Smooth muscle cell of the brain vasculature (primary cell): ENCODE measurements around the gene QDPR.

Experiments used
- DNase-seq: peaks from one replicate; pipeline ENCODE4 v3.0.0-alpha.2; 2012; ENCODE audit warnings: low read depth, low spot score

The QDPR gene

DNA sequence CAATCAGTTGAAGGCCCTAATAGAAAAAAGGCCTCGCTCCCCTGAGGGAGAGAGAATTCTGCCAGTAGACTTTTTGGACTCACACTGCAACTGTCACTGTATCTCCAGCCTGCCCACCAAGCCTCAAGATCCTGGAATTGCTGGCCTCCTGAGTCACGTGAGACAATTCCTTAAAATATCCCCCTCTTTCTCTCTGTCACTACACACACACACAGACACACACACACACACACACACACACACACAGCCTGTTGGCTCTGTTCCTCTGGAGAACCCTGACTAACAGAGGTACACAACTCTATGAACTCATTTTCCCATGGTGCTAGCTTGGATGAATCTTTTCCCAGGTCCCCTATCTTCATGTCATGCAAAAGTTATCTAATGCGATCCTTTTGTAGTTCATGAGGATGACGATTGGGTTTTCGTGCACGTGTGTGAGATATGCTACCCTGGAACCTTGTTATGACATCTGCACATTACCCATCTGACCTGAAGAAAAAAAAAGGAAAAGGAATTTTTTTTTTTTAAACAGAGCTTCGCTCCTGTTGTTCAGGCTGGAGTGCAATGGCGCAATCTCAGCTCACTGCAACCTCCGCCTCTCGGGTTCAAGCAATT lies 16.8 kb upstream of the QDPR start:
- DNase-seq: no peak

DNA sequence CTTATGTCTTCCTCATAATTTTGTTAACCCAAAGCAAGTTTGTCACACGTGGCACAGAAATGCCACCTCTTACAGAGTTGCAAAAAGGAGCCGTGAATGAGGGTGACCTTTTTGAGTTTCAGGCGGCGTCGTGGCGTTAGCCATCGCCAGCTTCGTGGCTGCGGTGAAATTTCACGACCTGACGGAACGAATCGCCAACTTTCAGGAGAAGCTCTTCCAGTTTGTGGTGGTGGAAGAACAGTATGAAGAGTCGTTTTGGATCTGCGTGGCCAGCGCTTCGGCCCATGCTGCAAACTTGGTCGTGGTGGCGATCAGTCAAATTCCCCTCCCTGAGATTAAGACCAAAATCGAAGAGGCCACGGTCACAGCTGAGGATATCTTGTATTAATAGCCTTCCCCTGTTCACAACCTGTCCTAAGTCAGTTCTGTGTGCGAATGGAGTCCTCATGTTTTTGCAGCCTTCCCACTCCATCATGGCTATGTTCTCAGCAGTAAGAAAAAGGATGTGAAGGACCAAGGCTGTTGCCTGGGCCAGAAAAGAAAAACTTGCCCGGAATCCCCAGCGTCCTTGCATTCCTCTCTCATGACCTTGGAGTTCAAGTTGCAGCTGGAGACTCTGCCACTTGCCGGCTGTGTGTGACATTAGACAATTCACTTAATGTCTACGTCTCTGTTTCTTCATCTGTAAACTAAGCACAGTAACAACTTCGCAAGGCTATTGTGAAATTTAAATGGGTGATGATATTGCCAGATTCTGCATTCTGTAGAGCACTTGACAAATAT lies 15.0 kb upstream of the QDPR start:
- no peak for DNase-seq

DNA sequence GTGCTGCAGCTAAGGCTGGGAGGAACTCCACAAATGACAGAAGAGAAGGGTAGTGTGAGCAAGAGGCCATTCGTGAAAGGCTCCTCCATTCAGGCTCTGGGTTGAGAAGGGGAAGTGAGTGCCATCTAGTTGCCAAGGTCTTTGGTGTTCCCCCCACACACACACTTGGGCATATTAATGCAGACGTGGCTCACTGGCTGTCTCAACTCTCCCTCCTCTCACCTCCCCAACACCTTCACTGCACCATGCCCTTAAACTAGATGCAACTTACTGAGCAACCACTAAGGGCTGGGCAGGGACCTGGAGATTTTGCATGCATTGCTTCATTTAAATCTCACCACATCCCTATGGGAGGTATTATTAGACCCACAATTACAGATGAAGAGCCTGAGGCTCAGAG lies 11.8 kb upstream of the QDPR start:
- no peak for DNase-seq

DNA sequence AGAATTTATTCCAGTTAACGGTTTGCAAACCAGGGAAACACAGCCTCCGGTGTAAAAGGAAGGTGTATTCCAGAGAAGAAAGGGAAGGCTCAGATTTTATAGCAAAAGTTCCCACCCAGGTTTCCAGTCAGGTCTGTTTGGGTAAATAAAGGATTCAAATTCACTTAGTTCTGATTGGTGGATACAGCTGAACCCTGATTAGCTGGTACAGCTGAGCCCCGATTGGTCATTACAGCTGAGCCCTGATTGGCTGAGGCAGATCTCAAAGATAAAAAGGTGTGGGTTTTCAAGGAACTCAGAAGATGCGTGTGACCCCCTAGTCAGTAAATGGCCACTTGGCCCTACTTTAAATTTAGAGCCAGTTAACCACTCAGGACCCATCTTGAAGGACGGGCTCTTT lies 9.7 kb upstream of the QDPR start:
- no peak for DNase-seq

DNA sequence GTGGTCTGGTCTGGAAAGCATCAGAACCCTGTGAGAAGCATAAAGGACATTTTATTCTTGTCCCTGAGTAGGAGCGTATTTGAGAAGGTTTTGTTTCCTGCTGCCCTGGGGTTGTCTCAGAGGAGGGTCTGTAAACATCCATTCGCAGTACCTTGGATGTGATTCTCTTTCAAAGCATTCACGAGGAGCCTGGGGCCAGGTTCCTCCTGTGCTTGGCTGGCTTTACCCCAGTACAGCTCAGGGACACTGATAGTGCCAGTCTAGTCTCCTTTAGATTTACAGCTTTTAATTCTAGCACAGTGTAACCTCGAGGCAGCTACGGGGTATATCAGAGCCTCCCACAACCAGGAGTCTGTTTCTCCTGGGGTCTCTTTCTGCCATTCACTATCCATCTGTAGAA lies 5.8 kb upstream of the QDPR start:
- no peak for DNase-seq

DNA sequence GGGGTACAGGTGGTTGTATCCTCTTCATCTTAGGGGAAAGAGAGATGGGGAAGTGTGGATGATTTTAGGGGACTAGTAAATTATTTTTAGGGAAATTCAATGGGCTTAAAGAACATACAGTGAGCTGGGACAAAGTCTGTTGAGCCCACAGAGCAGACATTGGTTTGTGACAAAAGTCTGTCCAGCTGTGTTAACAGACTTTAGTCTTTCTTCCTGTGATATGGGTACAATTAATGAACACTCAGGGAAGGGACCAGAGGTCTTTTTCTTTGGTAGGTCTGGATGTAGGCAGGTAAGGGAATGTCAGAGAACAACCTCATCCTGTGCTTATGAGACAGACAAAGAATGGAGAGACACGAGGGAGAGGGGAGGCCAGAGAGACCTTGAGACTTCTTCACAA lies 5.1 kb upstream of the QDPR start:
- no peak for DNase-seq

DNA sequence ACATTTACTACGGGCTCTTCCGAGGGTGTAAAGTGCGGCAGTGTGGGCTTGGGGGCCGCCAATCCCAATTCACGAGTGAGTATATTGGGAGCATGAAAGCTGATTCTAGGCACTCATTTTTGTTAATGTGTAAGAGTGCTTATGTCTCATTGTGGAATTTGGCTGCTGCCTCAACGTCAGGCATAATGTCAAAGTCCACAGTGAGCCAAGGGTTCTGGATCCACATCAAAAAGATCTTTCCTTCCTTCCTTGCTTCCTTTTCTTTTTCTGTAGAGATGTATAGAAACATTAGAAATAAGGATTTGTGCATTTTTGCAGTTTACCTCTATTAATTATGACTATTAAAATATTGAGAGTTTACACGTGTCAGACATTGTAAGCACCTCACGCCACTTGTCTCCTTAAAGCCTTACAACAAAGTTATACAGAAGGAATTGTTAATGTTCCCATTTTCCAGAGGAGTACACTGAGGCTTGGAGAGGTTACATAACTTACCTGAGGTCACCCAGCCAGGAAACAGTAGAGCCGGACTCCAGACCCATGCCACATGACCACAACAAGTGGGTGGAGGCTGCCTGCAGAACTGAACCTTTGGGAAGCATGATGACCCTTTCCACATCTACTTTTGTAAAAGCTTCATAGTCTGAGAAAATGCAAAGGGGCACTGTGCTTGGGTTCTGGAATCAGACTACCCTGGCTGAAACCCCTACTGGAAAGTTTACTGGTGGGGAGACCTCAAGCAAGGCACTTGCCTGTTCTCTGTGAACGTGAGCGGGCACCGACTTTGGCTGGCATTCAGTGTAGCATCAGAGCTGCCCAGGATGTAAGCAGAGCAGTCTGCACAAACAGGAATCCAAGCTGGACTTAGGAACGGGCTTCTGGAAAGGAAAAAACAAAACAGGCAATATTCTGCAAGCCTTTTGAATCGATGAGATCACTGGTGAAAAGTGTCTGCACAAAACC lies 3.8 kb upstream of the QDPR start:
- DNase-seq: no peak

DNA sequence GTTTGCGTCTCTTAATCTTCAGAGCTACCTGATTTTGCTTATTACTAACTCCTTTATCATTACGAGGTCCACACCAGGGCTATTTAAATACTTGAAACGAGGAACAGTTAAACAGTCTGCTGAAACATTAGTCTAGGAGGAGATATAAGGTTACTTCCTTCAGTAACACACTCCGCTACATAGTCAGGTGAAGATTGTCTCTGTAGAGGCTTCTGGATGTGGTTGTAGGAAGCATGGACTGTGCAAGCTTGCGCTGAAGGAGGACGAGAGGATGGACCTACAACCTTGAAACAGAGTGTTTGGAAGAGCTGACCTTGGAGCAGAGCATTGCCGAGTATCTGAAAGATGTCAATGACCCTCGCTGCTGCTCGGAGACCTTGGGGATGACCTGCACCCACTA lies 3.0 kb upstream of the QDPR start, which contains the start of gene CLRN2:
TSS of gene CLRN2 (plus strand) at position 301 of the 400 bp plus-strand sequence. CDS start 102 bp downstream, outside the sequence.
- no peak for DNase-seq

DNA sequence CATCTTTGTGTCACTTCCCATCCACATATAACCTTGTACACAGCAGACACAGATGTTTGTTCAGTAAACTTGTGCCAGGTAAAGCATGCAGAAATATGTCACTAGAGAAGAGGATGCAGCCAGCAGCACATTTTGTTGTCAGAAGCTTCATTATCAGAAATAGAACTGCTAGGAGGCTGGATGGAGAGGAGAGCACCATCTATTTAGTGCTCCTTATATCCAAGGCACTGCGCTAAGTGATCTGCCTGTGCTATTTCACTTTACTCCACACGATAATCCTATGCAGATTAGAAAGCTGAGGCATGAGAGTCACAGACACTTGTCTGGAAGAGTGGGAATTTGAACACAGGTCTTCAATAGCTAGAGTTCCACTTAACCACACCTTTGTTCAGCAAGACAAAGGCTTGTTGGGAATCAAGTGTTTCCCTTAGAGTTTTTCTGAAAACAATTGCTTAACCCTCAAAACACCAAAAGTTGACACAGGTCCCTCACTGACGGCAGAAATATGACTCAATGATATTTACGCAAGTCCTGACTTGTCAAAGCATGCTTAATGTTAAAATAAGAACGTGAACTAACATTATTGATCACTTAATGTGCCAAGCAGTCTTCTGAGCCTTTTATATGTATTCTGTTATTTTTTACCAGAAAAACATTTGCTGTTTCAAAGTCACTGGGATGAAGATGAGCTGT lies 1.2 kb upstream of the QDPR start:
- DNase-seq: no peak

DNA sequence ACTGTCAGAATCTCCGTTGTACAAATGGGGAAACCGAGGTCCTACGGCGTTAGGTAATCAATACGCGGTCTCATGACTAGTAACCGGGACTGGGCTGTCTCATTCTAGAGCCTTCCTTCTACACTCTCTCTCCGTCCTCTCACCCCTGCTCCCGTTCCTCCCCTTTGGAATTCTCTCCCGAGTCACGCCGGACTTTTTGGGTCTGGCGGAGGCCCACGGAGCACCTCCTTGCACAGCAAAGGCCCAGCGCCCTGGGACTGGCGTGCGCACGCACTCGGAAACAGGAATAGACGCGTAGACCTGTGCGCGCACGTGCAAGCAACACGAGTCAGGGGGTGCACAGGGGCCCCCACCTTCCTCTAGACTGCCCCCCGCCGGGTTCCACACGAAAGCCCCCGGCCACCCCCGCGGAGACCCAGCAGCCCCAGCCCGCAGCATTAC lies 361 bp downstream of the QDPR start:
- DNase-seq: no peak

DNA sequence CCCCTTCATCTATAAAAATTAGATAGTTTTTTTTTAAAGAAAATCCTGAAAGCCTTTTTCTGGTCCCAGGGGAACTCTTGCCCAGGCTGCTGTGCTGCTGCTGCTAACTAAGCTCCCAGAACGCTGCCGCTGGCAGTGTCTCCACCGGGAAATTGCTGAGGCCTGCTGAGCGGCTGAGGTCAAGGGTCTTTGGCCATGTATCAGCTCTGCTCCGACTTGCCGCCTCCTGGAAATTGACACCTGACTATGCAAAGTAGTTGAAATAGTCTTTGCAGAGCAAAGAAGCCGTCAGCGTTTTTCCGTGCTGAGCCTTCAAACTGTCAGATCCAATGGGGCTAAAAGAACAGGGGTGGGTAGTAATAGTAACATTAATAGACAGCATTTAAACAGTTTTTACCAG lies 839 bp downstream of the QDPR start:
- DNase-seq: no peak

DNA sequence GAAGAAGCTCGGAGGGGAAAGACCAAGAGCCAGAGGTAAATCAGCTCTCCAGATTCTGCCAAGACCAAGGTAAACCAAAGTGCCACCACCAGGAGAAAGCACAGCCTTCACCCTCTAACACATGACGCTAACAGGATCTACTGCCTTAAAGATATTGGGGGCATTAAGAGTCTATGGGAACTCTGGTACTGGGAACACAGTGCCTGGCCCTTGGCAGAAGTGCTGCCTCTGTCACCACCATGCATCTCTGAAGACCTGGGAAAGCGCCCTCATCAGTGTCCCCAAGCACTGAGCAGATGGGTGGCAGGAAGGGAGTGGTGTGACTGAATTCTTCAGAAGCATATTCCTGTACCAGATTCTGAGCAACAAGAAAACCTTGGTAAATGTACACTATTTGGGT lies 1.3 kb downstream of the QDPR start:
- DNase-seq: no peak

DNA sequence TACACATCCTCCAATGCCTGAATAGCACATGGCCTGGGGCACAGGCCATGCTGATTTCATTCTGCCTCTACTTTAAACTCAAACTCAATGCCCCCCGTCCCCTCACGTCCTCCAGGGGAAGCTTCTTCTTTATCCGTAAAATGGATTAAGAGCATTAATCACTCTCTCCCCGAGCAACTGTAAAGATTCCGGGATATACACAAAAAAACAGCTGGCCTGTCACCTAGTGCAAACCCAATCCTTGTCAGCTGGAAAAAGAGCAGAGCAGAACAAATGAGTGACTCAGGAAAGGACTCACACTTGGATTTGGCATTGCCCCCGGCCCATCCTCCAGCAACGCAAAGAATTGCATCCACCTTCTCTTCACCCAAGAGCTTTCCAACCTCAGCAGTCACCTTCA lies 7.8 kb downstream of the QDPR start:
- no peak for DNase-seq

DNA sequence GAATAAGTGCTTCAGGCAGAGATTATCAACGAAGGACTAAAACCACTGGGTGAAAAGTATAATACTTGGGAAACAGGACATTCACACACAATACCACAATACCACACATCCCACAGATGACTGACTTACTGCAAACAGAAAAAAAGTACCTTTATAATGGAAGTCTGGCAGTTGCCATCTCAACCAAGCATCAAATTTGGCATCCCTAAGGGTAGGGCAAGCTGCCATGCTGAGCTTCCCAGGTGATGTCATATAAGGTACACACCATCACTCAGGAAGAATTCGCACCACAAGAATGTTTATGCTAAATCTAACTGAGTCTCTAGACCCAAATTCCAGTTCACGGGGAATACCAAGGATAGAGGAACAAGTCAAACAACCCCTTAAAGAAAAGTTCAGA lies 9.1 kb downstream of the QDPR start:
- DNase-seq: no peak

DNA sequence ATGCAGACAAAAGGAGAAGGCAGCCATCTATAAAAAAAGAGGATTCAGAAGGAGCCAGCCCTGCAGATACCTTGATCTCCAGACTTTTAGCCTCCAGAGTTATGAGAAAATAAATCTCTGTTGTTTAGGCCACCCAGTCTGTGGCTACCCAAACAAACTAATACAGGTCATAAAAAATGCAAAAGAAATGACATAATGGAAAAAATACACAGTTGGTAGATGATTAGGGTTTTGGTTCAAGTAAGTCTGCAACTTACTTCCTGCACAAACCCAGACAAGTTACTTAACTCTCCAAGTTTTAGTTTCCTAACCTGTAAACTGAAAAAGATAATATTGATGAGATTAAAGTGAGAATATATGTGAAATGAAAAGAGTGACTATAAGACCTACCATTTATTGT lies 11.3 kb downstream of the QDPR start:
- DNase-seq: no peak

DNA sequence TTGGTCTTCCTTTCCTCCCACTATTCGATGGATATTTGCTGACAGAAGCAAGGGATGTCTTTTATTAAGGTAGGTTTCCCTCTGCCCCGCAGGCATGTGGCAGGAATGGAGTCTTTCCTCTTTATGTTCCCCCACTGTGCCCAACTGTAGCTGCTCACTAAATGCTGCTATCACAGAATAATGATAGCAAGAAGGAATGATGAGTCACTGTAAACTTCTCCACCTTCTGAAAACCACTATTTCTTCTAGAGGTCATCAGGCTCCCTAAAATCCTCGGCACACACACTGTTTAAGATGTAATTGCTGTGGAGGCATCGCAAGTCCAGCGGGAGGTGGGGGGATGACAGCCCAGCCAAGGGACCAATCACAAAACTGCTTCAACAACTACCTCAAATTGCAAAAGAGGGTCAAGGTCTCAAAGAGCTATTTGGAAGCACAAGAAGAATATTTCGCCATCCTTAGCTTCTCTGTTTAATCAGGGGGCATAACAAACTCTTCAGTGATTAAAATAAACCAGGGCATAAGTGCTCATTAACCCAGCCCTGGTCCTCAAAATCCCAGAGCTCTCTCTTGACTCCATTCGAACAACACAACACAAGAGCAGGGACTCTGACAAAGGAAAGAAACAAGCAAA lies 13.9 kb downstream of the QDPR start:
- DNase-seq: no peak

DNA sequence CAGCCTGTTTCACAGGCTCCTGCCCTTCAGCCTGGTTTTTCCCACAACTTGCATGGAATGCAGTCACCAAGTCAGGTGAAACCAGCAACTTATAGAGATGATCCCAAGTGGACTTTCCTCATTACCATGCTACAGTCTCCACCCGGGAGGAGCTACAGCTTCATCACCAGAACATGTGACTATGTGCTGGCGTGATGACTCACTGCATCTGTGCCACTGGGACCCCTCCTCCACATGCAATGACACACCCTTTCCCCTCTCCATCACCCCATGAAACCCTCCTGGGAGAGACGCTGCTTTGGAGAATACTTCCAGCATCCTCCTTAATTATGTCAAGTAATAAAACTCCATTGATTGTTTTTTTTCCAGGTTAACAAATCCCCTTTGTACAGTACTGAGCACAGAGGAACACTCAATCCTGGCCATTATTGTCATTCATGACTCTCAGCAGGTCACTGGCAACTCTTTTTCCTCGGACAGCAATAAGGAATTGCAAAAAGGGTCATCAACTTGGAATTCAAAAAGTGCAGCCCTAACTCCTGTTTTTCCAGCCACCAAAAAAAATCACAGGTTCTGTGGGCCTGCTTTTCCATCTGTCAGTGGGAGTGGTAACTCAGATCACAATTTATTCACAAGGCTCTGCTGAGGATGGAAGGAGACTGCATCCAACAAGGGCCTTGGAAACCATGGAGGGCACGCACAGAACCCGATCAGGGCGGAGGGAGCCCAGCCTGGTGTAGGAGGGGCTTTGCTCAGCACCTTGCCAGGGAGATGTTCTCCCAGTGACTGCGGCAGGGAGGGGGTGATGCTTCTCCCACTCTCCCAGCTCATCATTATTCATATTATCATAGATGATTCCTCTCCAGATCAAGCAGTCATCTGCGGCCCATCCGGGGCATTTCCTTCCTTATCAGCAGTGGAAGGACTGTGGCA lies 17.4 kb downstream of the QDPR start:
- DNase-seq: no peak

DNA sequence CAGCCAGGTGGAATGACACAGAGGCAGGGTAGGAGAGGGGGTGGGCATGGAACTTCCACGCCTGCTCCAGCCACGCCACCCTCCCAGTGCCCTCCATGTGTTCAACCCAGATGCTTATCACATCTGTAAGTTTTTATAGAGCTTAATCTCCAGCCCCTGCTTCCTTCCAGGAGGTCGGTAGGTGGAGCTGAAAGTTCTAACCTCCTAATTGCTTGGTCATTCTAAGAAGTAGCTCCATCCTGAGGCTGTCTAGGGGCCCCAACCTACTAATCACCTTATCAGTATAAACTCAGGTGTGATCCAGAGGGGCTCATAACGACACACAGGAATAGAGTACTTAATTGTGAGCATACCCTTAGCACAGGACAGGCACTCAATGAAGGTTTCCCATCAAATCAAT lies 18.3 kb downstream of the QDPR start:
- DNase-seq: no peak

DNA sequence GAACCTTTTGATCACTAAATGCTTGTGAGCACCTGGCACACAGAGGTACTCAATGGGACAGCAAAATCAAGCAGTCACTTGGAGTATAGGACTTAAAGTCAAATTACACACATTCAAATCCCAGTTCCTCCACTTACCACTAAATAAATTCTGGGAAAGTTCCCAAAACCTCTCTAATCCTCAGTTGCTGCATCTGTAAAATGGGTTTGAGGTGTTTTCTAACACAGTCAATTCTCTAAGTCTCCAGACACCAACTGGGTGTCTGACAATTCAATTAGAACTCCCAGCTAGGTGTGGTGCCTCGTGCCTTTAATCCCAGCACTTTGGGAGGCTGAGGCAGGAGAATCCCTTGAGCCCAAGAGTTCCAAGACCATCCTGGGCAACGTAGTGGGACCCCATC lies 19.0 kb downstream of the QDPR start:
- no peak for DNase-seq
